GM12801 (cell line): ENCODE measurements around the gene PHACTR4.

Source experiments
- CTCF ChIP-seq: IDR thresholded peaks from one replicate; pipeline ENCODE4 v1.5.1; 2011; ENCODE audit warnings: control low read depth; ENCODE audit not compliant: insufficient read length; ENCODE audit errors: extremely low read depth

Gene PHACTR4

DNA sequence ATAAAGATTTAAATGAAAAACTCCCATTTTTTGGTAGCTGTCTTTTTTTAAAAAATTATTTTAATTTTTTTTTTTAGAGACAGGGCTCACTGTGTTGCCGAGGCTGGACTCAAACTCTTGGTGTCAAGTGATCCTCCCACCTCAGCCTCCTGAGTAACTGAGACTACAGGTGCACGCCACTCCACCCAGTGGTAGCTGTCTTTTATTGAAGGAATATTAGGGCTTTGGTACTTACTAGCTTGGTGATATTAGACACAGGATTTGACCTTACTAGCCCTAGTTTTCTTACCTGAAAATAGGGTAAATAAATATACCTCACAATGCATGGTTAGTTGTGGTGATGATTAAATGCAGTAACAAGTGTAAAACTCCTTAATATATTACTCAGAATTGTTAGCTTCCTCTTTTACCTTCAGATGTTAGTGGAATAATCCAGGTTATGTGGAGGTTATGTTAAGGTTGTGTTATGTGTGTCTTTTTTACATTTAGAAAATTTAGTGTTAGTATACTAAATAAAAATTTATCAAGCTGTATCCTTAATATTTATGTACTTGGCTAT is 66.8 kb downstream of the PHACTR4 start:
- TF ChIP-seq CTCF: no peak

DNA sequence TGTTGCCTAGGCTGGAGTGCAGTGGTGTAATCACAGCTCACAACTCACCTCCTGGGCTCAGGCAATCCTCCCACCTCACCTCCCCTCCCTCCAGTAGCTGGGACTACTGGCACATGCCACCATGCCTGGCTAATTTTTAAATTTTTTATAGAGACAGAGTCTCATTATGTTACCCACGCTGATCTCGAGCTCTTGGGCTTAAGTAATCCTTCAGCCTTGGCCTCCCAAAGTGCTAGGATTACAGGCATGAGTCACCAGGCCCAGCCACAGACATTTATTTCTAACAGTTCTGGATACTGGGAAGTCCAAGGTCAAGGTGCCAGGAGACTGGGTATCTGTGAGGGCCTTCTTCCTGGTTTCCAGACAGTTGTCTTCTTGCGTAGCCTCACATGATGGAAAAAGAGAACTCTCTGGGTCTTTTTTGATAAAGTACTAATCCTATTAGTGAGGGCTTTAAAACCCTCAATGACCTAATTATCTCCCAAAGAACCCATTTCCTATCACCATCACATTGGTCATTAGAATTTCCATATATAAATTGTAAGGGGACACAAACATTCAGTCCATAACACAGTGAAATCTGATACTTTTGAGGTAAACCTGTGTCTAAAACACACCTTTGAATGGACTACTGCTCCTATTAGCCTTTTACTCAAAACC is 67.9 kb downstream of the PHACTR4 start:
- TF ChIP-seq CTCF: no peak

DNA sequence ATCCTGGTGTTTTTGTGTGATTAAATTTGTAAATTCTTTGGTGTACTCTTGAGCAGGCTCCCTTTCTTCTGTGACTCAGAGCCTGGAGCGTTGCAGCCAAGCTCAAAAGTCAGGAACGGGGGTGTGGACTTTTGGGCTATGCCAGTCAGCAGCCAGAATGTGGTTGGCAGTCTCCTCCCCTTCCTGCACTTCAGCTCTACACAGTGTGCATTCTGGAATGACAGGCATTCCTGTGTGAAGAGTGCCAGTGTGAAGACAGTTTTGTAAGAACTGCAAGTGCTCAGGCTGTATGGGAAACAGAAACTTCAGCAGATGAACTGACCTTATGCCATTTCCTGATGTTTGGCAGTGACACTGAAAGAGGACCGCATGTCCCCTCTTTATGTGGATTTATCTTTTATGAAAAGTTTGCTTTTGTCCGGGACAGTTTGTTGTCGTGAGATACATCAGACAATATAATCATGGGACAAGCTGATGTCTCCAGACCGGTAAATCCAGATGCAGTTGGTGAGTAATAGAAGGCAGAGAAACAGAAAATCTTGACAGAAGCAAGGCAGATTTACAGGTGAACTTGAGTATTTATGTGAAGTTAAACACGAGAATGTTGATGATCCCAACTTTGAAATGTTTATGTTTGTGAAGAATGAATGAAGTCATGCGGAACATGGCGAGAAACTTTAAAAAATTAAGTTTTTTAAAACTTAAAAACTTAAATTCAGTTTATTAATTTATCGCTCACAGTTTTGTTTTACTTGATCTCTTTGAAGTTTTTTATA is 68.6 kb downstream of the PHACTR4 start:
- TF ChIP-seq CTCF: no peak

DNA sequence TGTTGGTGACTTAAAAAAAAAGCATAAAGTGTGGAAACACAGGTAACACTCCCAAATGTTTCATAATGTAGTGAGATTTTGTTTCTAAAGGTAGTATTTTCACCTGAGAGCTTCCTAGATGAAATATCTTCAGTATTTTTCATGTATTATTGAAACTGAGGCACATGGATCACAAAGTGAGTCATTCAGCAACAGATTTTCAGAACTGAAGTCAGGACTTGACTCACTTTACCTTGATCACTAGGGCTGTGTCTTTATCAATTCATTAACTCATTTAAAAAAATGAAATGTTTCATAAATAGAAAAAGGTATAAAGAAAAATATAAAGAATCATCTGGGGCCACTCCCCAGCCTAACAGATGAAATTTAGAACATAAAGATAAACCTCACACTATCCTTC is 69.8 kb downstream of the PHACTR4 start:
- no peak for TF ChIP-seq CTCF

DNA sequence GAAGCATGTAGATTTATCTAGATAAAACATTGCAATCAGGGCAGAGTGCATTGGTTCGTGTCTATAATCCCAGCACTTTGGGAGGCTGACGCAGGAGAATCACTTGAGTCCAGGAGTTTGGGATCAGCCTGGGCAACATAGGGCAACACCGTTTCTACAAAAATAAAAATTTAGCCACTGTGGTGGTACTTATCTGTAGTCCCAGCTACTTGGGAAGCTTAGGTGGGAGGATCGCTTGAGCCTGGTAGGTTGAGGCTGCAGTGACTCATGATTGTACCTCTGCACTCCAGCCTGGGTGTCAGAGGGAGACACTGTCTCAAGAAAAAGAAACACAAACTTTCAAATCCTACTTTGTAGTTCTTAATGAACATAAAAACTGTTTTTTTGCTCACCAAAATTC is 72.1 kb downstream of the PHACTR4 start:
- TF ChIP-seq CTCF: no peak

DNA sequence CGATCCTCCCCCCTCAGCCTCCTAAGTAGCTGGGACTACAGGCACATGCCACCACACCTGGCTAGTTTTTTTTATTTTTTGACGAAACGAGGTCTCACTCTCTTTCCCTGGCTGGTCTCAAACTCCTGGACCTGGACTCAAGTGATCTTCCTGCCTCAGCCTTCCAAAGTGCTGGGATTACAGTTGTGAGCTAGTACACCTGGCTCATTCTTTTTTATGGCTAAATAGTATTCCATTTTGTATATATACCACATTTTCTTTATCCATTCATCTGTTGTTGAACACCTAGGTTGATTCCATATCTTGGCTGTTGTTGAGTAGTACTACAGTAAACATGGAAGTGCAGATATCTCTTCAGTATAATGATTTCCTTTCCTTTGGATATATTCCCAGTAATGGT is 74.0 kb downstream of the PHACTR4 start:
- no peak for TF ChIP-seq CTCF

GRCh38 chr1:28447679-28448078 is 78.1 kb downstream of the PHACTR4 start:
- TF ChIP-seq CTCF: no peak
